HG02884 (cell line): ENCODE measurements around the gene ARMC8.

Experiments
- ATAC-seq: cut with Tn5 transposase; IDR thresholded peaks from one replicate; pipeline ENCODE4 v1.9.1; 2021; ENCODE audit warnings: mild to moderate bottlenecking, moderate library complexity; ENCODE audit not compliant: unreplicated experiment

ARMC8 gene

GRCh38 chr3:138340511-138340910, 153.4 kb downstream of the ARMC8 start:
- ATAC-seq = no peak

- ATAC-seq = no peak
These were observed 157.7 kb downstream of the ARMC8 start for GRCh38 chr3:138344754-138345153.
